Measurements from ENCODE around the gene SUCLG1.

DNA sequence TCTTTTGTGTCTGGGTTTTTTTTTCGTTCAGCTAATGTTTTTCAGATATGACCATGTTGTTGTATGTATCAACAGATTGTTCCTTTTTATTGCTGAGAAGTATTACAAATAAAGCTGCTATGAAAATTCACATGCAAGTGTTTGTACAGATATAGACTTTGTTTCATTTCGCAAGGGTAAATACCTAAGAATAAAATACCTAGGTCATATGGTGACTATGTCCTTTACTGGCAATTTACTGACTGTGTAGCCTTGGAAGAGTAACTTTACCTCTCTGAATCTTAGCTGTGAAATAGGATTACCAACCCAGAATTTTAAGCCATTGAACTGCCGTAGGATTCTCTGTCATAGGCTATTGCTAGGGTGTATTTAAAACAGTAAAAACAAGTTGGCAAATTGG, 38.2 kb upstream of the SUCLG1 start:
- TF ChIP-seq POLR2A (IDR thresholded peaks at IDR 0.05), result no peak
- TF ChIP-seq, protein P1, sequence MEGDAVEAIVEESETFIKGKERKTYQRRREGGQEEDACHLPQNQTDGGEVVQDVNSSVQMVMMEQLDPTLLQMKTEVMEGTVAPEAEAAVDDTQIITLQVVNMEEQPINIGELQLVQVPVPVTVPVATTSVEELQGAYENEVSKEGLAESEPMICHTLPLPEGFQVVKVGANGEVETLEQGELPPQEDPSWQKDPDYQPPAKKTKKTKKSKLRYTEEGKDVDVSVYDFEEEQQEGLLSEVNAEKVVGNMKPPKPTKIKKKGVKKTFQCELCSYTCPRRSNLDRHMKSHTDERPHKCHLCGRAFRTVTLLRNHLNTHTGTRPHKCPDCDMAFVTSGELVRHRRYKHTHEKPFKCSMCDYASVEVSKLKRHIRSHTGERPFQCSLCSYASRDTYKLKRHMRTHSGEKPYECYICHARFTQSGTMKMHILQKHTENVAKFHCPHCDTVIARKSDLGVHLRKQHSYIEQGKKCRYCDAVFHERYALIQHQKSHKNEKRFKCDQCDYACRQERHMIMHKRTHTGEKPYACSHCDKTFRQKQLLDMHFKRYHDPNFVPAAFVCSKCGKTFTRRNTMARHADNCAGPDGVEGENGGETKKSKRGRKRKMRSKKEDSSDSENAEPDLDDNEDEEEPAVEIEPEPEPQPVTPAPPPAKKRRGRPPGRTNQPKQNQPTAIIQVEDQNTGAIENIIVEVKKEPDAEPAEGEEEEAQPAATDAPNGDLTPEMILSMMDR (IDR thresholded peaks at IDR 0.05), result no peak

Measured in esophagus squamous epithelium (tissue), 4 donors.